HCEC 1CT (cell line): ENCODE measurements around the gene BBX.
"Not testable (repeated sequence)": the region's sequence is repeated elsewhere in the genome, so short reads cannot be mapped to it uniquely, and the experiment has no call there.

ENCODE experiments used
- DNase-seq: peaks from one replicate; pipeline ENCODE4 v3.0.0-alpha.2; 2017

BBX gene

GRCh38 chr3:107543666-107544065, 20.9 kb downstream of the BBX start:
- DNase-seq = peak; percentile 23

DNA sequence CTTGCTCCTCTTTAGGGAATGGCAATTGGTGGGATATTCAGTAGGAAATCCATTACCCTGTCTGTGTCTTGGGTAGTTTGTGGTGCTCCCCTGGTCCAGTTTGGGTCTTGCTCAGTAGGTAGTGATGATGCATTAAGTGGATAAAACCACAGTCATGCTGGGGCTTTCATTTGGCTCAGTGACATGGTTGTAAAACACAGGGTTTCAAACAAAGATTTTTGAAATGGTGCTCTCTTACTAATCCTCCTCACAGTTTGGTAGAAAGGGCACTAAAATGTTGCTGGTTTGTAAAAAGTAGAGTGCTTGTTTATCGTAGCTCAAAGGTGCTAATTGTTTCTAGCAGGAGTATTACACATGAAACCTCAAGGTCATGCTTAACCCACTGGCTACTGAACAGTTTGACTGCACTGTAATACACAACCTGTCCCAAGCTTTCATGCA, 22.9 kb downstream of the BBX start:
- DNase-seq = peak; percentile 3

DNA sequence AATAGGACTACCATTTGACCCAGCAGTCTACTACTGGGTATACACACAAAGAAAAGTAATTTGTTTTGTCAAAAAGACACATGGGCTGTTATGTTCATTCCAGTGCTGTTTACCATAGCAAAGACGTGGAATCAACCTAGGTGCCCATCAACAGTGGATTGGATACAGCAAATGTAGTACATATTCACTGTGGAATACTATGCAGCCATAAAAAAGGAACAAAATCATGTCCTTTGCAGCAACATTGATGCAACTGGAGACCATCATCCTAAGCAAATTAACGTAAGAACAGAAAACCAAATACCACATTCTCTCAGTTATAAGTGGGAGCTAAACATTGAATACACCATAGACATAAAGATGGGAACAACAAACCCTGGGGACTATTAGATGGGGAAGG, 25.8 kb downstream of the BBX start:
- DNase-seq = no peak

DNA sequence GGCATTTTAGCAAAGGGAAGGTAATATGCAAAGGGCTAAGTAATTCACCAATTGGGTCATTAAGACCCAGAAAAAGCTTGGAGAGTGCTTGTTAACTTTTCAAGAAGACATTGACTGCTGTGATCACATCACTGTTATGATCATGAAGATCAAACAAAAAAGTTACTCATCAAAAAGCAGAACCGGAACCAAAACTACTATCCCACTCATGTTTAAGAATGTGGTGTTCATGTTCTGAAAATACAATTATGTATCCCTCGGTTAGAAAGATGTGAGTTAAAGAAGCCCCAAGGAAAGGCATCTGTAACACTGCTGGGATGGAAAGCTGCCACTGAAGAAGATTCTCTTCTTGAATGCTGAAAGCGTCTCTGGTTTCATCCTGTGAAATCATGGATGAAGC, 32.6 kb downstream of the BBX start:
- no peak for DNase-seq

GRCh38 chr3:107557743-107558142, 35.0 kb downstream of the BBX start:
- no peak for DNase-seq

DNA sequence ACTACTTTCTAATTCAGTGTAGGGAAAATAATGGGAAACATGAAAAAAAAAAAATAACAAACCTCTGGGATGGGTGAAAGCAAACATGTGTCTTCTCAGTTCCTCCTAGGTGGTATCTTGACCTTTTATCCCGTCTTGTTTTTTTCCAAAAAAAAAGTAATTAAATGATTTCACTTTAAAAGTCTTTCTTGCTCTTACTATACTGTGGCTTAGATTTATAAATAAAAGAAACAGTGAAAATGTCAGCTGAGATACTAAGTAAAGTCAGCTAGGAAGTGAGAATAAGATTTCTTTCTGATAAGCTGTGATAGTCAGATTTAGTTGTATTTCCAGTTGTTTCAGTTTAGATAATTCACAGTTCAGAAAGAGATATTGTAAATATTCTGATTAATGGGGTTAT, 37.4 kb downstream of the BBX start:
- no peak for DNase-seq

- peak; percentile 19 for DNase-seq
Observed at GRCh38 chr3:107561980-107562379, 39.2 kb downstream of the BBX start.

DNA sequence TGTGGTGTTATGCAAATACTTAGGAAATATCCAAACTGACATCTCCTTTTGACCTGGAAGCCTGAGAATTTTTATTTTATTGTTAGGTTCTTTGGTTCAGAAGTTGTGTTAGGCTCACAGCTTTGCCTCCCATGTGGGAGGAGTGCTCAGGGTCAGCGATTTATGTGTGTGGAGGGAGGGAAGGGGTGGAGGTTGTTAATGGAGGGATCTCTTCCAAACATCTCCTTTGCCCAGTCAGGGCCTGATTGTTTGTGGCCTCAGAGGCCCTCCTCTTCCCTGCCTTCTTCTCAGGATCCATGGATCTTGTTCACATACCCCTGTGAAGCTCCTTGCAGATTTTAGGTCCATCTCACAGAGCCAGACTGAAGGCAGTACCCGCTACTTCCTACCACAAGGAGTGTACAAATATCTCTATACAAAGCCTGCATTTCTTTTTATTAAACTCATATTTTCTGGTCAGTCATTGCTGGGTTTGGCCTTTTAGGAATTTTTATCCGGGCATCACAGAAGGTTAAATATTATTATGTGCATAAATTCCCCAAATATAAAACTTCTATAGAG, 40.3 kb downstream of the BBX start:
- no peak for DNase-seq

DNA sequence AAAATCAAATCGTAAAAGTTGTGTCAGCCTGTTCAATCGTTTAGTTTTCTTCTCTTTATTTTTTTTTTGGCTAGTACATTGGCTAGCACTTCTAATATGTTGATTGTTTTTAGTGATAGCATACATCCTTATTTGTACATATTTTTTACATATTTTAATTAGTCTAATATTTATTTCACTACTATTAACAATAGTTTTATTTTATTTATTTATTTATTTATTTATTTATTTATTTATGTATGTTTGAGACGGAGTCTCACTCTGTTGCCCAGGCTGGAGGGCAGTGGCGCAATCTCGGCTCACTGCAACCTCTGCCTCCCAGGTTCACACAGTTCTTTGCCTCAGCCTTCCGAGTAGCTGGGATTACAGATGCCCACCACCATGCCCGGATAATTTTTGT, 42.5 kb downstream of the BBX start:
- not testable (repeated sequence) for DNase-seq

- not testable (repeated sequence) for DNase-seq
Observed at GRCh38 chr3:107571089-107571488, 48.3 kb downstream of the BBX start.

GRCh38 chr3:107571492-107571891, 48.7 kb downstream of the BBX start:
- not testable (repeated sequence) for DNase-seq

DNA sequence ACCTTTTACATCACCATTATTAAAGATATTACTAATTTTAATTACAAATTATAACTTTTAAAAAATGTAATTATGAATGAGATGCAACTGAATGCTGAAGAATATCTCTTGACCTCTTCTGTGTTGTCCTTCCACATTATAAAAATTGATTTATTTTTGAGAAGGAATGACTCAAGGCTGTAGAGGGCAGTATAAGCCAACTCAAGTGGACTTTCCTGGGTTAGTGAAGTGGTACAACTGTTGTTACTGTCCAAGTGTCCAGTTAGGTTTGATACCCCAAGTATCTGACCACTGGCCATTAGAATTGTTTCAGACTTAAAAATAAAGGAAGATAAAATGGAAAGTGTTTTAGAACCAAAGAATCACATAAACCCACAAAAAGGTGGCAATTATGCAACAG, 51.9 kb downstream of the BBX start:
- peak; percentile 47 for DNase-seq

DNA sequence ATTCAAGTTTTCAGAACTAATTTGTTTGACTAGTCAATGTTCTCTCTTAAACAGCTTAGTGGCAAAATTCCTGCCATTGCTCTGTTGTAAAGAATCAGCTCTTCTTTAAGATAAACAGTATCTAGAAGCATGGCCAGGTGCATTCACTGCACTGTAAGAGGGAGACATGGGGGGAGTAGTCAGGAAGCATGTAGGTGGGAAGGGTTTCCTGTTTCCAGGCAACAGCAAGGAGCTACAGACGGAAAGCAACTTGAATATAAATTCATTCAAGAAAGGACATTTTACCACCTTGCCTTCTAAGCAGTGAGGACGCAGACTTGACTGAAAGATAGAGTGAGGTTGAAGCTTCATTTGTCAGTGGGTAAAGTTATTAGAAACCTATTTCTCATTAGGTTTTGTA, 55.3 kb downstream of the BBX start:
- DNase-seq = no peak

DNA sequence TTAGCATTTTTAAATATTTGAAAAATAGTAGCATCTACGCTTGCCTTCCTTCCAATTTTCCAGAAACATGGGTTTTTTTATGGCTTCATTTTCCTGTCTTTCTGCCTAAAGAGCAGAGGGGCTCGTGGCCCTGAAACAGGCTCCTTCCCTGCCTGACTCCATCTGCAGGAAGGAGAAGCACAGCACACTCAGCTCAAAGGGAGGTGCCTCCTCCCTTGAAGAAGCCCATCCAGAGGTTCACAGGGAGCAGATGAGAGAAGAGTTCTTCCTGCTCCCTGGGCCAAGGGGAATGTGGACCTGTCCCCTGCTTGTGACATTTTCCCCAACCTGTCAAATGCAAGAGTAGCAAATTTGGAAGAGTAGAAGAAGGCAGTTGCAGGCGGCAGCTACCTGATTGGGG, 55.8 kb downstream of the BBX start:
- DNase-seq = no peak

DNA sequence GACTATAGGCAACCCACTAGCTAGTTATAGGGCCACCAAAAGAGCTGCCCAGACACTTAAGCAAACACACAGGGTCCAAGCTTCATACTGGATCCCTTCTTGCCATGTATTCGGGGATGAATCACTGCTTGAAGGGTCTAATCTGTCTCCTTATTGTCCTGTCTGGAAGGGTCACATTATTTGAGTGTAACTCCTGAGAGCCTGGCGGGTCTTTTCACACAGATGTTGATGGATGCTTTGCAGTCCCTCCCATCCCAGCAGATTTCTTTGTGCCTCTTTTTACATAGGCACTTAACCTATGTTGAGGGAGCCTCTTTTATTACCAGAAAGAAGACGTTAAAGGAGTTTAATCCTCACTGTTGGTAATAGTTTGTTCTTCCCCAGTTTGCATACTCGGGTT, 56.6 kb downstream of the BBX start:
- DNase-seq = no peak

- DNase-seq = no peak
Observed at GRCh38 chr3:107581230-107581629, 58.5 kb downstream of the BBX start.

DNA sequence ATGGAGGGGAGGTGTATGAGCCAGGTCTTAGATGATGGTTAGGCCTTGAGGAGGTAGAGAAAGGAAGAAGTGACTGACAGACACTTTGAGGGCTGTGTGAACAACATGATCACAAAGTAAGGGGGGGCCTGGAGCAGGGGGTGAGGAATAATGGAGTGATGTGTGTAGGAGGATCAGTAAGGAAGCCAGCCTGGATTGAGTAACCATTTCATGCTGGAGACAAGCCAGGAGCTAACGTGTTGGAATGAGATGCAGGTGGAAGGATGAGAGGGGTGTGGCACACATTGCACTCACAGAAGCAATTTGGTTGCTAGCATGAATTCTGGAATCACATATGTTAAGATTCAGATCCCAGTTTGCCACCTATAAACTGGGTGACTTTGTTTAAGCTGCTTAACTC, 65.5 kb downstream of the BBX start:
- no peak for DNase-seq

- no peak for DNase-seq
Observed at GRCh38 chr3:107589454-107589853, 66.7 kb downstream of the BBX start.

DNA sequence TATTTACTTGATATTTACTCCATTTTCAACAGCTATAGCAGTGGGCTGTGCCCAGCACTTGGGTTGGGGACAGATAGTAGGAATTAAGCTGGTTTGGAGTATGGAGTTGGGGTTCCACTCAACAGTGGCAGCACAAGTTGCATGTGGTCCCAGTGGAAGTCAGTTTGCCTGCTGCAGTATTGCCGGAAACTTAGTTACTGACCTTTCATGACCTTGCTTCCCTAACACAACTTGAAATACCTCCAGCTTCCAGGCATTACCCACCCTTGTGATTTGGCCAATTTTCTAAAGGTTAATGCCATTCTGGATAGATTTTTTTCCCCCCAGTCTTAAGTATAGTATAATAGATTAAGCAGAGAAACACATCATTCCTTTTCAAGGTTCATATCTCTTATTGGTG, 68.0 kb downstream of the BBX start:
- DNase-seq = no peak

- DNase-seq = no peak
Observed at GRCh38 chr3:107592073-107592472, 69.3 kb downstream of the BBX start.

DNA sequence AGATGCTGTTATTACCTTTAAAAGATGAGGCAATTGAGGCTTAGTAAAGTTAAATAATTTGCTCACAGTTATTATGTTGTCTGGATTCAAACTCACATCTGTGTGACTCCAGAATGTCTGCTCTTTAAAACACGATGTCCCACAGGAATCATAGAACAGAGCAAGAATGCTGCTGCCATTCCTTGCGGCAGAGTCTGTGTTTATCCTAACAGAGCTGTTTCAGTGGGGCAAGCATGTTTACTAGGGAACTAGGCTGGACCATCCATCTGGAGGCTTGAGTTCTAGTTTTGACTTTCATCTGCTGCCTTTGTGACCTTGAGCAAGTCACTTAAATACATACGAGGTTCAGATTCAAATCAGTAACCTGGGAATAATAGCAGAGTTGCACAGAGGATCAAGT, 72.1 kb downstream of the BBX start:
- DNase-seq = no peak

GRCh38 chr3:107596639-107597038, 73.9 kb downstream of the BBX start:
- DNase-seq = no peak

GRCh38 chr3:107598926-107599771, 76.4 kb downstream of the BBX start:
- DNase-seq = peak; percentile 46

- DNase-seq = peak; percentile 17
Observed at GRCh38 chr3:107599772-107600145, 77.0 kb downstream of the BBX start.

GRCh38 chr3:107600780-107601179, 78.0 kb downstream of the BBX start:
- DNase-seq = no peak
